ENCODE data around the gene ZNF423. TPM values are rescaled to one million over a fixed set of nuclear protein-coding genes. Genes with fewer than 3 reads are reported as not detected.

The ZNF423 gene
- total RNA-seq, 4 donors from 2014 or later, result 0.67 to 3.7 (median 2.2) TPM

GRCh38 chr16:49470513-49470991, 385.4 kb downstream of the ZNF423 start:
- WGBS, 2 donors, result 81 to 83% methylated on average over 3 of the region's 3 CpGs
- H3K4me3 ChIP-seq (ENCODE audit: low read depth, poor library complexity, severe bottlenecking), result no peak overlapping the region
- no peak for DNase-seq (ENCODE audit: low spot score in 2 of 2)
- TF ChIP-seq POLR2A (IDR thresholded peaks at IDR 0.05), result no peak
- no peak for TF ChIP-seq CTCF (IDR thresholded peaks at IDR 0.05)
- intact Hi-C loops (cut with DNase I; ENCODE audit: low total_unique reads), result no loop called here

- 81 to 84% methylated on average over 12 to 13 of the region's 13 CpGs for WGBS, 2 donors
- intact Hi-C loops (cut with DNase I; ENCODE audit: low total_unique reads), result no loop called here
- peak in 1 of 2 donors; percentile 75 for DNase-seq (ENCODE audit: low spot score in 2 of 2)
- no peak overlapping the region for H3K4me3 ChIP-seq (ENCODE audit: low read depth, poor library complexity, severe bottlenecking)
- TF ChIP-seq POLR2A (IDR thresholded peaks at IDR 0.05), result no peak
- TF ChIP-seq CTCF (IDR thresholded peaks at IDR 0.05), result no peak
Observed at GRCh38 chr16:49469930-49470451, 385.9 kb downstream of the ZNF423 start.

- no peak for DNase-seq (ENCODE audit: low spot score in 2 of 2)
- TF ChIP-seq POLR2A (IDR thresholded peaks at IDR 0.05) (no peak), CTCF (IDR thresholded peaks at IDR 0.05) (no peak)
- intact Hi-C loops (cut with DNase I; ENCODE audit: low total_unique reads), result no loop called here
- 92 to 96% methylated on average over 6 of the region's 6 CpGs for WGBS, 2 donors
- H3K4me3 ChIP-seq (ENCODE audit: low read depth, poor library complexity, severe bottlenecking), result no peak overlapping the region
Observed at GRCh38 chr16:49469311-49469670, 386.6 kb downstream of the ZNF423 start.

GRCh38 chr16:49468611-49469310, 387.2 kb downstream of the ZNF423 start:
- peak in 1 of 2 donors; percentile 48 for DNase-seq (ENCODE audit: low spot score in 2 of 2)
- TF ChIP-seq POLR2A (IDR thresholded peaks at IDR 0.05) (no peak), CTCF (IDR thresholded peaks at IDR 0.05) (no peak)
- 91 to 100% methylated on average over 2 to 3 of the region's 3 CpGs for WGBS, 2 donors
- intact Hi-C loops (cut with DNase I; ENCODE audit: low total_unique reads), result no loop called here
- H3K4me3 ChIP-seq (ENCODE audit: low read depth, poor library complexity, severe bottlenecking), result no peak overlapping the region

GRCh38 chr16:49467540-49468372, 388.2 kb downstream of the ZNF423 start:
- intact Hi-C loops (cut with DNase I; ENCODE audit: low total_unique reads), result no loop called here
- peak in 1 of 2 donors; percentile 53 for DNase-seq (ENCODE audit: low spot score in 2 of 2)
- 90 to 92% methylated on average over 12 of the region's 12 CpGs for WGBS, 2 donors

More at GRCh38 chr16:49467540-49468372, 388.2 kb downstream of the ZNF423 start:
- TF ChIP-seq CTCF (IDR thresholded peaks at IDR 0.05) (no peak), POLR2A (IDR thresholded peaks at IDR 0.05) (no peak)
- no peak overlapping the region for H3K4me3 ChIP-seq (ENCODE audit: low read depth, poor library complexity, severe bottlenecking)

Data from lower leg skin (tissue), 4 donors.